Measurements from ENCODE around the gene RNF114.

RNF114 gene

GRCh38 chr20:49904440-49905214, 31.6 kb upstream of the RNF114 start:
- Histone ChIP-seq H4K20me1 (ENCODE audit: control insufficient read depth, insufficient read depth, low read depth, low read length) (no peaks in the 10 kb centered on the region; the same call in 1 of the 2 replicates), H3K9me2 (replicated peaks; ENCODE audit: control insufficient read depth, low read length) (no peaks in the 10 kb centered on the region), H3K27ac (ENCODE audit: low read depth, low read length) (no peak overlapping the region), H3K27me3 (ENCODE audit: control insufficient read depth, low read length) (no peaks in the 10 kb centered on the region), H3F3A (ENCODE audit: control insufficient read depth, insufficient read depth) (no peaks in the 10 kb centered on the region), H3K4me3 (ENCODE audit: low read length) (no peak overlapping the region), H3K4me2 (ENCODE audit: low read length) (no peak overlapping the region), H3K4me1 (ENCODE audit: control insufficient read depth, low read length) (no peaks in the 10 kb centered on the region), H3K79me2 (ENCODE audit: control insufficient read depth, low read length) (peaks cover 9% of the 10 kb centered on the region), H3K9me3 (ENCODE audit: control insufficient read depth, insufficient read depth, low read length) (no peaks in the 10 kb centered on the region), H3K36me3 (ENCODE audit: control insufficient read depth, low read length) (peaks cover 32% of the 10 kb centered on the region)
- TF ChIP-seq EZH2phosphoT487 (IDR thresholded peaks at IDR 0.05; ENCODE audit: borderline replicate concordance, low read length), result no peak
- TF ChIP-seq, protein P1, sequence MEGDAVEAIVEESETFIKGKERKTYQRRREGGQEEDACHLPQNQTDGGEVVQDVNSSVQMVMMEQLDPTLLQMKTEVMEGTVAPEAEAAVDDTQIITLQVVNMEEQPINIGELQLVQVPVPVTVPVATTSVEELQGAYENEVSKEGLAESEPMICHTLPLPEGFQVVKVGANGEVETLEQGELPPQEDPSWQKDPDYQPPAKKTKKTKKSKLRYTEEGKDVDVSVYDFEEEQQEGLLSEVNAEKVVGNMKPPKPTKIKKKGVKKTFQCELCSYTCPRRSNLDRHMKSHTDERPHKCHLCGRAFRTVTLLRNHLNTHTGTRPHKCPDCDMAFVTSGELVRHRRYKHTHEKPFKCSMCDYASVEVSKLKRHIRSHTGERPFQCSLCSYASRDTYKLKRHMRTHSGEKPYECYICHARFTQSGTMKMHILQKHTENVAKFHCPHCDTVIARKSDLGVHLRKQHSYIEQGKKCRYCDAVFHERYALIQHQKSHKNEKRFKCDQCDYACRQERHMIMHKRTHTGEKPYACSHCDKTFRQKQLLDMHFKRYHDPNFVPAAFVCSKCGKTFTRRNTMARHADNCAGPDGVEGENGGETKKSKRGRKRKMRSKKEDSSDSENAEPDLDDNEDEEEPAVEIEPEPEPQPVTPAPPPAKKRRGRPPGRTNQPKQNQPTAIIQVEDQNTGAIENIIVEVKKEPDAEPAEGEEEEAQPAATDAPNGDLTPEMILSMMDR (IDR thresholded peaks at IDR 0.05; ENCODE audit: low read depth, low read length, poor library complexity, severe bottlenecking), result no peak

- H3K4me2 ChIP-seq (ENCODE audit: low read length), result no peak overlapping the region
- H3F3A ChIP-seq (ENCODE audit: control insufficient read depth, insufficient read depth), result no peaks in the 10 kb centered on the region
- no peaks in the 10 kb centered on the region for H3K4me1 ChIP-seq (ENCODE audit: control insufficient read depth, low read length)
- no peak overlapping the region for H3K4me3 ChIP-seq (ENCODE audit: low read length)
- H3K27me3 ChIP-seq (ENCODE audit: control insufficient read depth, low read length), result no peaks in the 10 kb centered on the region
- no peak overlapping the region for H3K27ac ChIP-seq (ENCODE audit: low read depth, low read length)
- H3K9me3 ChIP-seq (ENCODE audit: control insufficient read depth, insufficient read depth, low read length), result no peaks in the 10 kb centered on the region
- H3K79me2 ChIP-seq (ENCODE audit: control insufficient read depth, low read length), result peaks cover 18% of the 10 kb centered on the region
- peaks cover 36% of the 10 kb centered on the region for H3K36me3 ChIP-seq (ENCODE audit: control insufficient read depth, low read length)
- no peaks in the 10 kb centered on the region for H3K9me2 ChIP-seq (replicated peaks; ENCODE audit: control insufficient read depth, low read length)
- TF ChIP-seq, protein P1 (IDR thresholded peaks at IDR 0.05; ENCODE audit: low read depth, low read length, poor library complexity, severe bottlenecking), result no peak
- TF ChIP-seq EZH2phosphoT487 (IDR thresholded peaks at IDR 0.05; ENCODE audit: borderline replicate concordance, low read length), result no peak
- no peaks in the 10 kb centered on the region; the same call in 1 of the 2 replicates for H4K20me1 ChIP-seq (ENCODE audit: control insufficient read depth, insufficient read depth, low read depth, low read length)
Observed at GRCh38 chr20:49905415-49906091, 30.6 kb upstream of the RNF114 start.

- no peak overlapping the region for H3K27ac ChIP-seq (ENCODE audit: low read depth, low read length)
- H3K4me3 ChIP-seq (ENCODE audit: low read length), result no peak overlapping the region
- H4K20me1 ChIP-seq (ENCODE audit: control insufficient read depth, insufficient read depth, low read depth, low read length), result no peaks in the 10 kb centered on the region; the same call in 1 of the 2 replicates
- H3K36me3 ChIP-seq (ENCODE audit: control insufficient read depth, low read length), result peaks cover 38% of the 10 kb centered on the region
- no peaks in the 10 kb centered on the region for H3F3A ChIP-seq (ENCODE audit: control insufficient read depth, insufficient read depth)
- no peaks in the 10 kb centered on the region for H3K9me3 ChIP-seq (ENCODE audit: control insufficient read depth, insufficient read depth, low read length)
- no peak overlapping the region for H3K4me2 ChIP-seq (ENCODE audit: low read length)
- H3K27me3 ChIP-seq (ENCODE audit: control insufficient read depth, low read length), result no peaks in the 10 kb centered on the region
- H3K4me1 ChIP-seq (ENCODE audit: control insufficient read depth, low read length), result no peaks in the 10 kb centered on the region
- no peak for TF ChIP-seq EZH2phosphoT487 (IDR thresholded peaks at IDR 0.05; ENCODE audit: borderline replicate concordance, low read length)
- TF ChIP-seq, protein P1 (IDR thresholded peaks at IDR 0.05; ENCODE audit: low read depth, low read length, poor library complexity, severe bottlenecking), result no peak
- H3K79me2 ChIP-seq (ENCODE audit: control insufficient read depth, low read length), result peaks cover 24% of the 10 kb centered on the region
- no peaks in the 10 kb centered on the region for H3K9me2 ChIP-seq (replicated peaks; ENCODE audit: control insufficient read depth, low read length)
Observed at GRCh38 chr20:49906101-49906604, 30.0 kb upstream of the RNF114 start.

All from DOHH2 (cell line).